CD14-positive monocyte (primary cell): Measurements from ENCODE around the gene BAIAP3. TPM values are rescaled to one million over a fixed set of nuclear protein-coding genes. Genes with fewer than 3 reads are reported as not detected.

ENCODE experiments used
- DNase-seq, 3 donors: peaks; one replicate each; pipeline ENCODE4 v3.0.0-alpha.2; 2011 to 2022
- H2AFZ ChIP-seq: 2 replicates; pipeline ENCODE4 v1.6.0; 2012; ENCODE audit warnings: mild to moderate bottlenecking, low read depth, low read length, inconsistent platforms; ENCODE audit not compliant: insufficient read depth, poor library complexity, severe bottlenecking
- H3K27ac ChIP-seq, 2 donors: 1 replicate in 1 of 2; 2 replicates in 1 of 2; pipeline ENCODE4 v1.5.1; 2012 to 2013; ENCODE audit warnings: low read length in 2 of 2, control low read depth in 1 of 2, inconsistent platforms in 1 of 2, low read depth in 1 of 2, mild to moderate bottlenecking in 1 of 2
- H3K27me3 ChIP-seq, 2 donors: one replicate each; pipeline versions ENCODE4 v1.6.0 to v1.6.1; 2011 to 2013; ENCODE audit warnings: low read length in 2 of 2; ENCODE audit not compliant: control insufficient read depth in 2 of 2, insufficient read depth in 2 of 2
- H3K36me3 ChIP-seq, 2 donors: replicated peaks in 1 of 2; 1 replicate in 1 of 2; 2 replicates in 1 of 2; pipeline versions ENCODE4 v1.5.1 to v1.6.1; 2012 to 2013; ENCODE audit warnings: low read length in 2 of 2, control low read depth in 1 of 2, inconsistent platforms in 1 of 2, mild to moderate bottlenecking in 1 of 2; ENCODE audit not compliant: insufficient read depth in 2 of 2, control insufficient read depth in 1 of 2
- H3K4me1 ChIP-seq, 2 donors: 1 replicate in 1 of 2; 2 replicates in 1 of 2; pipeline versions ENCODE4 v1.5.1 to v1.6.1; 2012 to 2013; ENCODE audit warnings: low read length in 2 of 2, control low read depth in 1 of 2, inconsistent platforms in 1 of 2, mild to moderate bottlenecking in 1 of 2, moderate library complexity in 1 of 2; ENCODE audit not compliant: insufficient read depth in 2 of 2, control insufficient read depth in 1 of 2
- H3K4me2 ChIP-seq: replicated peaks from 2 replicates; pipeline ENCODE3; 2012; ENCODE audit warnings: low read length, moderate library complexity, mild to moderate bottlenecking; ENCODE audit not compliant: poor library complexity, severe bottlenecking; ENCODE audit errors: extremely low read depth
- H3K4me3 ChIP-seq, 3 experiments: fragments of 200-600 bp in 1 of 3; sonication (generic) in 1 of 3; replicated peaks in 1 of 3; 1 replicate in 2 of 3; 2 replicates in 1 of 3; pipeline ENCODE4 v1.5.1; 2011 to 2013; ENCODE audit warnings: low read length in 3 of 3, mild to moderate bottlenecking in 3 of 3, control low read depth in 2 of 3, low read depth in 2 of 3, inconsistent platforms in 1 of 3, moderate library complexity in 1 of 3
- H3K79me2 ChIP-seq: 2 replicates; pipeline ENCODE4 v1.6.0; 2012; ENCODE audit warnings: mild to moderate bottlenecking, control low read depth, inconsistent platforms, low read length, moderate library complexity; ENCODE audit not compliant: insufficient read depth
- H3K9ac ChIP-seq: 2 replicates; pipeline ENCODE4 v1.6.0; 2017; ENCODE audit warnings: low read length, mild to moderate bottlenecking; ENCODE audit not compliant: insufficient read depth, poor library complexity, severe bottlenecking
- H3K9me3 ChIP-seq, 2 donors: replicated peaks in 1 of 2; 1 replicate in 1 of 2; 2 replicates in 1 of 2; pipeline versions ENCODE4 v1.5.1 to v1.6.1; 2012 to 2013; ENCODE audit warnings: low read length in 2 of 2, control low read depth in 1 of 2; ENCODE audit not compliant: control insufficient read depth in 1 of 2, insufficient read depth in 1 of 2
- H4K20me1 ChIP-seq: 2 replicates; pipeline ENCODE4 v1.6.0; 2012; ENCODE audit warnings: mild to moderate bottlenecking, low read length, control low read depth, moderate library complexity; ENCODE audit not compliant: insufficient read depth
- H3K27ac Mint-ChIP-seq, 7 donors: one replicate each; pipeline ENCODE4 v1.8.0; 2020; ENCODE audit warnings: mild to moderate bottlenecking in 7 of 7, mixed read lengths in 7 of 7, moderate library complexity in 6 of 7, inconsistent platforms in 2 of 7
- H3K27me3 Mint-ChIP-seq, 3 donors: one replicate each; pipeline ENCODE4 v1.8.0; 2021 to 2022; ENCODE audit warnings: low read depth in 3 of 3, mild to moderate bottlenecking in 3 of 3, mixed read lengths in 3 of 3, moderate library complexity in 3 of 3, inconsistent platforms in 1 of 3
- H3K36me3 Mint-ChIP-seq, 2 donors: one replicate each; pipeline ENCODE4 v1.8.0; 2020; ENCODE audit warnings: mixed read lengths in 2 of 2, inconsistent platforms in 1 of 2, mild to moderate bottlenecking in 1 of 2
- H3K4me1 Mint-ChIP-seq: one replicate; pipeline ENCODE4 v1.8.0; 2020; ENCODE audit warnings: mild to moderate bottlenecking, mixed read lengths
- H3K4me3 Mint-ChIP-seq, 2 donors: one replicate each; pipeline ENCODE4 v1.8.0; 2020; ENCODE audit warnings: mild to moderate bottlenecking in 2 of 2, mixed read lengths in 2 of 2, moderate library complexity in 1 of 2
- H3K9me3 Mint-ChIP-seq, 7 donors: one replicate each; pipeline ENCODE4 v1.8.0; 2020 to 2022; ENCODE audit warnings: mixed read lengths in 7 of 7, mild to moderate bottlenecking in 6 of 7, moderate library complexity in 6 of 7, inconsistent platforms in 2 of 7
- WGBS: methylation state at CpG from one replicate; pipeline ENCODE4 v1.1.5; 2013; ENCODE audit warnings: missing lambda C conversion rate; ENCODE audit not compliant: insufficient coverage; 5-methylcytosine and 5-hydroxymethylcytosine counted together
- intact Hi-C, 2 donors: fragments of 100-400 bp; cut with micrococcal nuclease; formaldehyde crosslinking; loops; one replicate each; pipeline versions ENCODE4 v1.15.0 to v1.15.1; 2023
- polyA plus RNA-seq, 3 donors: library from polyadenylated mRNA; depleted of rRNA in 1 of 3; unstranded in 2 of 3; stranded (reverse) in 1 of 3; fragments of 300-500 nt in 2 of 3; fragments of >200 nt in 1 of 3; fragmentation: Illumina TruSeq in 2 of 3; gene quantifications; 1 replicate in 2 of 3; 2 replicates in 1 of 3; pipeline ENCODE4 v1.2.3, GENCODE V29; 2012 to 2021
- TF ChIP-seq, protein P1 (sequence below): fragments of 200-600 bp; IDR thresholded peaks from one replicate; pipeline ENCODE4 v1.8.0; 2022; ENCODE audit warnings: antibody characterized with exemption, mild to moderate bottlenecking

Gene BAIAP3
- polyA plus RNA-seq, 3 donors: 1.0 TPM; not detected in 2

DNA sequence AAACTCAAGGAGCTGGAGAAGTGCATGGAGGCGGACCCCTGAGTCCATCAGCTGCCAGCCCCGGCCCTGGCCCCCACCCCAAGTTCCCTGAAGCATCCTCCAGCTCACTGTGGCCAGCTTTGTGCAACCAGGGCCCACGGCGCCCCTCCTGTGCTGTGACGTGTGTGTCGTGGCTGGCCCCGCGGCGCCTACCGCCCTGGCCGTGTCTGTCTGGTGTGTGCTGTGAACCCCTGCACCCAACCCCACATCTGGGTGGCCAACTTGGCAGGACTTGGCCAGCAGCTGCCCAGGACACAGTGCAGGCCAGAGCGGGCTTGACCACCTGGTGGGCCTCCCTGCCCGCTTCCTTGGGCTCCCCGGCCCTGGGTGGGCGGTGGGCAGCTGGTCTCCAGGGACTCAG is 15.0 kb downstream of the BAIAP3 start:
- H3K27me3 ChIP-seq: no peaks in the 10 kb centered on the region
- H4K20me1 ChIP-seq: peaks cover 27% of the 10 kb centered on the region
- no peak overlapping the region for H3K4me2 ChIP-seq
- Mint-ChIP-seq H3K9me3 (peaks cover 0 to 3% (median 0%) of the 10 kb centered on the region in 7 donors), H3K27ac (no peak overlapping the region), H3K36me3 (peaks cover 14 to 28% of the 10 kb centered on the region in 2 donors), H3K27me3 (peaks cover 0 to 2% (median 2%) of the 10 kb centered on the region in 3 donors), H3K4me3 (no peak overlapping the region), H3K4me1 (peaks cover 25% of the 10 kb centered on the region)
- H3K4me1 ChIP-seq: peaks cover 22 to 29% of the 10 kb centered on the region in 2 donors
- intact Hi-C loops: loop anchor here in 1 of 2 donors (5.0 kb wide), 1 partner anchor 36 kb away; no protein-coding TSS in a partner anchor
- H2AFZ ChIP-seq: no peak overlapping the region
- H3K9ac ChIP-seq: no peak overlapping the region
- 93% methylated on average over 15 of the region's 15 CpGs for WGBS
- no peak overlapping the region for H3K27ac ChIP-seq
- peaks cover 18% of the 10 kb centered on the region in 2 donors for H3K36me3 ChIP-seq
- H3K79me2 ChIP-seq: peaks cover 30% of the 10 kb centered on the region
- no peak overlapping the region for H3K4me3 ChIP-seq
- no peaks in the 10 kb centered on the region for H3K9me3 ChIP-seq
- no peak for DNase-seq
- TF ChIP-seq, protein P1, sequence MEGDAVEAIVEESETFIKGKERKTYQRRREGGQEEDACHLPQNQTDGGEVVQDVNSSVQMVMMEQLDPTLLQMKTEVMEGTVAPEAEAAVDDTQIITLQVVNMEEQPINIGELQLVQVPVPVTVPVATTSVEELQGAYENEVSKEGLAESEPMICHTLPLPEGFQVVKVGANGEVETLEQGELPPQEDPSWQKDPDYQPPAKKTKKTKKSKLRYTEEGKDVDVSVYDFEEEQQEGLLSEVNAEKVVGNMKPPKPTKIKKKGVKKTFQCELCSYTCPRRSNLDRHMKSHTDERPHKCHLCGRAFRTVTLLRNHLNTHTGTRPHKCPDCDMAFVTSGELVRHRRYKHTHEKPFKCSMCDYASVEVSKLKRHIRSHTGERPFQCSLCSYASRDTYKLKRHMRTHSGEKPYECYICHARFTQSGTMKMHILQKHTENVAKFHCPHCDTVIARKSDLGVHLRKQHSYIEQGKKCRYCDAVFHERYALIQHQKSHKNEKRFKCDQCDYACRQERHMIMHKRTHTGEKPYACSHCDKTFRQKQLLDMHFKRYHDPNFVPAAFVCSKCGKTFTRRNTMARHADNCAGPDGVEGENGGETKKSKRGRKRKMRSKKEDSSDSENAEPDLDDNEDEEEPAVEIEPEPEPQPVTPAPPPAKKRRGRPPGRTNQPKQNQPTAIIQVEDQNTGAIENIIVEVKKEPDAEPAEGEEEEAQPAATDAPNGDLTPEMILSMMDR: no peak

DNA sequence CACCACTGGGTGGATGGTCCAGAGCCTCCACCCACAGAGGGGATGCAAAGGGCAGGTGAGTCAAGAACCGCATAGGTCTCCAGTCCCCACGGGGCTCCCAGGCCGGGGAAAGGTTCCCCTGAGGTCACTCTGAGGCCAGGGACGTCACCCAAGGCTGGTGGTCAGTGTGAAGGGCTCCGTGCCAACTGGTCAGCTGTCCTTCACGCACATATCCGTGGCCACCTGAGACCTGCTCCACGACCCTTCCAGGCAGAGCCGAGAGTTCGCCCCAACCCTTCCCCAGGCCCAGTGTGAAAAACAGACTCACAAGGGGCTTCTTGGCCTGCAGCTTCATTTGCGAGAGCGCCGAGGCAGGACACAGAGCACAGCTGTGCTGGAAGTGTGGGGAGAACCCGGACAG is 15.5 kb downstream of the BAIAP3 start:
- Histone ChIP-seq H4K20me1 (peaks cover 32% of the 10 kb centered on the region), H2AFZ (no peak overlapping the region), H3K27ac (no peak overlapping the region), H3K27me3 (no peaks in the 10 kb centered on the region), H3K4me3 (no peak overlapping the region), H3K9ac (no peak overlapping the region), H3K9me3 (no peaks in the 10 kb centered on the region), H3K36me3 (peaks cover 18% of the 10 kb centered on the region in 2 donors), H3K79me2 (peaks cover 34% of the 10 kb centered on the region), H3K4me2 (no peak overlapping the region), H3K4me1 (peaks cover 21 to 30% of the 10 kb centered on the region in 2 donors)
- H3K27me3 Mint-ChIP-seq: peaks cover 0 to 2% (median 2%) of the 10 kb centered on the region in 3 donors
- intact Hi-C loops: loop anchor here in 1 of 2 donors (5.0 kb wide), 1 partner anchor 37 kb away; no protein-coding TSS in a partner anchor
- peaks cover 16 to 29% of the 10 kb centered on the region in 2 donors for H3K36me3 Mint-ChIP-seq
- TF ChIP-seq, protein P1: no peak
- peaks cover 29% of the 10 kb centered on the region for H3K4me1 Mint-ChIP-seq
- H3K27ac Mint-ChIP-seq: no peak overlapping the region
- H3K4me3 Mint-ChIP-seq: no peak overlapping the region
- no peak for DNase-seq
- H3K9me3 Mint-ChIP-seq: peaks cover 0 to 3% (median 0%) of the 10 kb centered on the region in 7 donors
- WGBS: 100% methylated on average over 12 of the region's 14 CpGs
